H9 (cell line): ENCODE data around the gene ETFA. TPM values are rescaled to one million over a fixed set of nuclear protein-coding genes. Genes with fewer than 3 reads are reported as not detected.

Experiments
- DNase-seq: peaks from one replicate; pipeline ENCODE4 v3.0.0-alpha.2; 2017
- H2AFZ ChIP-seq: one replicate; pipeline ENCODE4 v1.6.1; 2013; ENCODE audit warnings: mild to moderate bottlenecking, low read length, control low read depth, moderate library complexity
- H2AK5ac ChIP-seq: 2 replicates; pipeline ENCODE4 v1.6.1; 2013; ENCODE audit warnings: low read length, control low read depth, mixed read lengths; ENCODE audit not compliant: insufficient read length
- H2BK120ac ChIP-seq: one replicate; pipeline ENCODE4 v1.6.1; 2013; ENCODE audit warnings: low read depth, mild to moderate bottlenecking, low read length, control low read depth, inconsistent platforms; ENCODE audit not compliant: poor library complexity, severe bottlenecking
- H2BK12ac ChIP-seq: 2 replicates; pipeline ENCODE4 v1.6.1; 2013; ENCODE audit warnings: low read length, control low read depth, mixed read lengths, low read depth; ENCODE audit not compliant: insufficient read length
- H2BK15ac ChIP-seq: 2 replicates; pipeline ENCODE4 v1.6.1; 2013; ENCODE audit warnings: low read depth, low read length, control low read depth
- H2BK20ac ChIP-seq: one replicate; pipeline ENCODE4 v1.6.1; 2013; ENCODE audit warnings: low read depth, mild to moderate bottlenecking, low read length, control low read depth, inconsistent platforms; ENCODE audit not compliant: poor library complexity, severe bottlenecking
- H2BK5ac ChIP-seq: 2 replicates; pipeline ENCODE4 v1.6.1; 2013; ENCODE audit warnings: low read length, control low read depth, mixed read lengths; ENCODE audit not compliant: insufficient read length
- H3K14ac ChIP-seq: 2 replicates; pipeline ENCODE4 v1.6.1; 2013; ENCODE audit warnings: low read length, control low read depth; ENCODE audit not compliant: insufficient read depth
- H3K18ac ChIP-seq: 2 replicates; pipeline ENCODE4 v1.6.1; 2013; ENCODE audit warnings: low read depth, mild to moderate bottlenecking, mixed read lengths, low read length, control low read depth; ENCODE audit not compliant: insufficient read length
- H3K23ac ChIP-seq: 2 replicates; pipeline ENCODE4 v1.6.1; 2013; ENCODE audit warnings: low read length, control low read depth, mixed read lengths, low read depth; ENCODE audit not compliant: insufficient read length
- H3K23me2 ChIP-seq: 2 replicates; pipeline ENCODE4 v1.6.1; 2013; ENCODE audit warnings: low read depth, mild to moderate bottlenecking, mixed read lengths, low read length, control low read depth; ENCODE audit not compliant: insufficient read length, poor library complexity, severe bottlenecking
- H3K27ac ChIP-seq: 2 replicates; pipeline ENCODE4 v1.5.1; 2013; ENCODE audit warnings: low read length, control low read depth, mixed read lengths, low read depth; ENCODE audit not compliant: insufficient read length
- H3K27me3 ChIP-seq: 2 replicates; pipeline ENCODE4 v1.6.1; 2013; ENCODE audit warnings: low read length, control low read depth, inconsistent platforms; ENCODE audit not compliant: insufficient read depth
- H3K4ac ChIP-seq: 2 replicates; pipeline ENCODE4 v1.6.1; 2013; ENCODE audit warnings: low read depth, mild to moderate bottlenecking, control low read depth, inconsistent platforms, low read length, moderate library complexity
- H3K4me1 ChIP-seq: 2 replicates; pipeline ENCODE4 v1.6.1; 2013; ENCODE audit warnings: low read length, control low read depth, inconsistent platforms; ENCODE audit not compliant: insufficient read depth
- H3K4me2 ChIP-seq: 2 replicates; pipeline ENCODE4 v1.6.1; 2013; ENCODE audit warnings: low read length, control low read depth, mixed read lengths; ENCODE audit not compliant: insufficient read length, insufficient read depth
- H3K56ac ChIP-seq: 2 replicates; pipeline ENCODE4 v1.6.1; 2013; ENCODE audit warnings: low read depth, mild to moderate bottlenecking, mixed read lengths, low read length, control low read depth; ENCODE audit not compliant: insufficient read length
- H3K79me1 ChIP-seq: 2 replicates; pipeline ENCODE4 v1.6.1; 2013; ENCODE audit warnings: low read depth, mild to moderate bottlenecking, moderate library complexity, low read length, control low read depth, inconsistent platforms; ENCODE audit not compliant: insufficient read depth, poor library complexity, severe bottlenecking
- H3K79me2 ChIP-seq: 2 replicates; pipeline ENCODE4 v1.6.1; 2013; ENCODE audit warnings: low read length, control low read depth, inconsistent platforms; ENCODE audit not compliant: insufficient read depth
- H3K9ac ChIP-seq: 2 replicates; pipeline ENCODE4 v1.6.1; 2013; ENCODE audit warnings: low read length, control low read depth, mixed read lengths; ENCODE audit not compliant: insufficient read length; ENCODE audit errors: extremely low read depth
- H3K9me3 ChIP-seq: one replicate; pipeline ENCODE4 v1.6.1; 2013; ENCODE audit warnings: low read depth, low read length, inconsistent platforms; ENCODE audit not compliant: control insufficient read depth
- H3T11ph ChIP-seq: one replicate; pipeline ENCODE4 v1.6.1; 2013; ENCODE audit warnings: mild to moderate bottlenecking, low read length, control low read depth, inconsistent platforms
- H4K20me1 ChIP-seq: one replicate; pipeline ENCODE4 v1.6.1; 2013; ENCODE audit not compliant: control insufficient read depth, insufficient read length, insufficient read depth
- H4K5ac ChIP-seq: 2 replicates; pipeline ENCODE4 v1.6.1; 2013; ENCODE audit warnings: low read depth, mild to moderate bottlenecking, mixed read lengths, low read length, control low read depth; ENCODE audit not compliant: insufficient read length
- H4K8ac ChIP-seq: replicated peaks from 2 replicates; pipeline ENCODE4 v1.6.1; 2013; ENCODE audit warnings: low read length, control low read depth, mixed read lengths, low read depth; ENCODE audit not compliant: insufficient read length
- H4K91ac ChIP-seq: 2 replicates; pipeline ENCODE4 v1.6.1; 2013; ENCODE audit warnings: low read depth, mild to moderate bottlenecking, moderate library complexity, mixed read lengths, low read length, control low read depth; ENCODE audit not compliant: insufficient read length
- H3K27ac Mint-ChIP-seq, 3 experiments: 2 replicates in 2 of 3; 3 replicates in 1 of 3; pipeline ENCODE4 v1.8.0; 2020 to 2021; ENCODE audit warnings: mixed read lengths in 3 of 3, mild to moderate bottlenecking in 1 of 3, moderate library complexity in 1 of 3
- H3K27me3 Mint-ChIP-seq: 2 replicates; pipeline ENCODE4 v1.8.0; 2021; ENCODE audit warnings: low read depth, mild to moderate bottlenecking, moderate library complexity, mixed read lengths
- H3K36me3 Mint-ChIP-seq, 3 experiments: 2 replicates in 2 of 3; 3 replicates in 1 of 3; pipeline ENCODE4 v1.8.0; 2020 to 2021; ENCODE audit warnings: low read depth in 3 of 3, mixed read lengths in 3 of 3; ENCODE audit not compliant: insufficient read depth in 1 of 3
- H3K4me1 Mint-ChIP-seq, 2 experiments: 2 replicates each; pipeline ENCODE4 v1.8.0; 2020; ENCODE audit warnings: mixed read lengths in 2 of 2
- H3K4me3 Mint-ChIP-seq, 2 experiments: 2 replicates in 1 of 2; 3 replicates in 1 of 2; pipeline ENCODE4 v1.8.0; 2020 to 2021; ENCODE audit warnings: mild to moderate bottlenecking in 2 of 2, mixed read lengths in 2 of 2, moderate library complexity in 1 of 2
- H3K9me3 Mint-ChIP-seq, 2 experiments: 2 replicates in 1 of 2; 3 replicates in 1 of 2; pipeline ENCODE4 v1.8.0; 2020; ENCODE audit warnings: mild to moderate bottlenecking in 2 of 2, mixed read lengths in 2 of 2, moderate library complexity in 1 of 2
- WGBS: extraction: QIAGEN DNeasy Blood & Tissue Kit; methylation state at CpG from one replicate; pipeline ENCODE4 v1.1.7; 2013; ENCODE audit warnings: missing lambda C conversion rate, low lambda C conversion rate, mixed read lengths; ENCODE audit not compliant: insufficient read length; ENCODE audit errors: extremely low coverage; 5-methylcytosine and 5-hydroxymethylcytosine counted together
- total RNA-seq: library from RNA; stranded (reverse); gene quantifications from 2 replicates; pipeline ENCODE4 v1.2.1, GENCODE V29; 2021
- TF ChIP-seq, protein P1 (sequence below): fragments of 200-600 bp; sonication (generic); conservative IDR thresholded peaks from 3 replicates; pipeline ENCODE4 v1.8.0; 2021; ENCODE audit warnings: antibody characterized with exemption, mild to moderate bottlenecking

The ETFA gene
- total RNA-seq, 1 experiment from 2014 or later: 109 TPM

DNA sequence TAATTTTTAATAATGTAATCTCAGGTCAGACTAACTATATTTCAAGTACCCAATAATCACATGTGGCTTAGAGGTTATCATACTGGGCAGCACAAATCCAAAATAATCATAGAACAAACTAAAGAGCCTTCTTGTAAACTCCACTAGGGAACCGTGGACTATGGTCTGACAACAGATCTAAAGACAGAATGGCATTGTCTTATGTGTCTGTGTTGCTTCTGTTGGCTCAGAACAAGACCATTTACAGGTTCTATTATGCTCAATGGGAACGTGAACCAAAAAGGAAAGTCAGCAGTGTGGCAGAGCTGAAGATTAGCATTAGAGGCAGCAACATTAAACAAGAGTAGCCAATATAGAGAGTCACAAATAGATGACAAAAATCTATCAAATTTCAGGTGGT is 74.9 kb downstream of the ETFA start:
- Mint-ChIP-seq H3K4me3 (no peak overlapping the region), H3K9me3 (no peaks in the 10 kb centered on the region), H3K4me1 (peaks cover 10 to 14% of the 10 kb centered on the region in 2 experiments), H3K27ac (no peak overlapping the region), H3K27me3 (no peaks in the 10 kb centered on the region), H3K36me3 (no peaks in the 10 kb centered on the region; a peak in 1 of 7 replicates)
- Histone ChIP-seq H3K79me1 (no peaks in the 10 kb centered on the region), H3K27me3 (no peaks in the 10 kb centered on the region), H3K4me2 (no peak overlapping the region), H4K8ac (no peak overlapping the region), H3K9ac (no peak overlapping the region), H2BK120ac (no peak overlapping the region), H2AFZ (no peak overlapping the region), H3T11ph (no peak overlapping the region), H3K27ac (no peak overlapping the region), H4K20me1 (no peaks in the 10 kb centered on the region), H2BK15ac (no peak overlapping the region), H3K23ac (no peak overlapping the region), H3K56ac (no peak overlapping the region), H2BK5ac (no peak overlapping the region), H3K4me1 (no peaks in the 10 kb centered on the region), H4K5ac (no peak overlapping the region), H4K91ac (no peak overlapping the region), H3K14ac (no peak overlapping the region), H3K23me2 (no peaks in the 10 kb centered on the region), H3K9me3 (no peaks in the 10 kb centered on the region), H3K4ac (no peak overlapping the region), H3K79me2 (no peaks in the 10 kb centered on the region), H2BK12ac (no peak overlapping the region), H2BK20ac (no peak overlapping the region), H2AK5ac (no peak overlapping the region), H3K18ac (no peak overlapping the region)
- no peak for DNase-seq
- TF ChIP-seq, protein P1, sequence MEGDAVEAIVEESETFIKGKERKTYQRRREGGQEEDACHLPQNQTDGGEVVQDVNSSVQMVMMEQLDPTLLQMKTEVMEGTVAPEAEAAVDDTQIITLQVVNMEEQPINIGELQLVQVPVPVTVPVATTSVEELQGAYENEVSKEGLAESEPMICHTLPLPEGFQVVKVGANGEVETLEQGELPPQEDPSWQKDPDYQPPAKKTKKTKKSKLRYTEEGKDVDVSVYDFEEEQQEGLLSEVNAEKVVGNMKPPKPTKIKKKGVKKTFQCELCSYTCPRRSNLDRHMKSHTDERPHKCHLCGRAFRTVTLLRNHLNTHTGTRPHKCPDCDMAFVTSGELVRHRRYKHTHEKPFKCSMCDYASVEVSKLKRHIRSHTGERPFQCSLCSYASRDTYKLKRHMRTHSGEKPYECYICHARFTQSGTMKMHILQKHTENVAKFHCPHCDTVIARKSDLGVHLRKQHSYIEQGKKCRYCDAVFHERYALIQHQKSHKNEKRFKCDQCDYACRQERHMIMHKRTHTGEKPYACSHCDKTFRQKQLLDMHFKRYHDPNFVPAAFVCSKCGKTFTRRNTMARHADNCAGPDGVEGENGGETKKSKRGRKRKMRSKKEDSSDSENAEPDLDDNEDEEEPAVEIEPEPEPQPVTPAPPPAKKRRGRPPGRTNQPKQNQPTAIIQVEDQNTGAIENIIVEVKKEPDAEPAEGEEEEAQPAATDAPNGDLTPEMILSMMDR: no peak
- WGBS: no CpG with 5 or more reads among the region's 2 CpGs
